ENCODE data around the gene RUFY3. TPM values are rescaled to one million over a fixed set of nuclear protein-coding genes. Genes with fewer than 3 reads are reported as not detected.
A peak's percentile ranks its signal among the peaks of the same experiment; 100 is the strongest.
"Not testable (repeated sequence)": the region's sequence is repeated elsewhere in the genome, so short reads cannot be mapped to it uniquely, and the experiment has no call there.

Gene RUFY3
- total RNA-seq, 2 experiments from 2014 or later: 10.6 to 11.2 TPM

- Mint-ChIP-seq H3K9me3 (ENCODE audit: low read depth) (no peaks in the 10 kb centered on the region), H3K27ac (peak overlapping the region; percentile 99), H3K4me3 (peak overlapping the region; percentile 96), H3K27me3 (no peaks in the 10 kb centered on the region), H3K4me1 (peaks cover 31% of the 10 kb centered on the region), H3K36me3 (ENCODE audit: low read depth) (peaks cover 30% of the 10 kb centered on the region)
- peak; percentile 5 for ATAC-seq
- no peak for DNase-seq
- CTCF ChIA-PET: interaction anchor here (0.6 to 3.0 kb wide), 10 partner anchors 12 to 321 kb away, joined by 3 to 23 read pairs (median 4); partner anchors contain the start of genes JCHAIN and MOB1B
- POLR2A ChIA-PET: interaction anchor here (1.3 to 1.9 kb wide), 2 partner anchors 15 to 17 kb away, joined by 3 to 4 read pairs; no protein-coding TSS in a partner anchor
- intact Hi-C loops (cut with DNase I, micrococcal nuclease): loop anchor here (1.0 to 5.0 kb wide), 12 partner anchors 16 to 318 kb away; partner anchors contain the start of genes DCK (in 2 of the 2), MOB1B (in 2 of the 2) and GRSF1 (in 1 of the 2)
Observed at GRCh38 chr4:70688795-70689231, 33.0 kb upstream of the RUFY3 start.

GRCh38 chr4:70691661-70692060 is 30.1 kb upstream of the RUFY3 start:
- H3K27ac Mint-ChIP-seq: no peak overlapping the region
- peaks cover 30% of the 10 kb centered on the region for H3K36me3 Mint-ChIP-seq (ENCODE audit: low read depth)
- DNase-seq (no peak), ATAC-seq (no peak)
- intact Hi-C loops (cut with DNase I, micrococcal nuclease): no loop called here
- H3K9me3 Mint-ChIP-seq (ENCODE audit: low read depth): no peaks in the 10 kb centered on the region
- peaks cover 31% of the 10 kb centered on the region for H3K4me1 Mint-ChIP-seq
- no peak overlapping the region for H3K4me3 Mint-ChIP-seq
- ChIA-PET POLR2A (no interaction called here), CTCF (interaction anchor here (0.6 to 3.1 kb wide), 3 partner anchors 12 to 206 kb away, joined by 3 to 12 read pairs (median 4); no protein-coding TSS in a partner anchor)
- no peaks in the 10 kb centered on the region for H3K27me3 Mint-ChIP-seq

GRCh38 chr4:70694633-70695032 is 27.1 kb upstream of the RUFY3 start:
- intact Hi-C loops (cut with DNase I, micrococcal nuclease); H3K27me3 Mint-ChIP-seq; POLR2A ChIA-PET; H3K9me3 Mint-ChIP-seq (ENCODE audit: low read depth); H3K4me3 Mint-ChIP-seq; H3K27ac Mint-ChIP-seq; ATAC-seq; DNase-seq: not testable (repeated sequence)
- Mint-ChIP-seq H3K36me3 (ENCODE audit: low read depth) (peaks cover 17% of the 10 kb centered on the region), H3K4me1 (peaks cover 19% of the 10 kb centered on the region)
- CTCF ChIA-PET: interaction anchor here (3.1 kb wide), 1 partner anchor 9 kb away, joined by 12 read pairs; no protein-coding TSS in a partner anchor

GRCh38 chr4:70698435-70698834 is 23.3 kb upstream of the RUFY3 start:
- DNase-seq; ATAC-seq; H3K27ac Mint-ChIP-seq; H3K4me1 Mint-ChIP-seq; H3K36me3 Mint-ChIP-seq (ENCODE audit: low read depth); POLR2A ChIA-PET; H3K9me3 Mint-ChIP-seq (ENCODE audit: low read depth); intact Hi-C loops (cut with DNase I, micrococcal nuclease); H3K27me3 Mint-ChIP-seq; H3K4me3 Mint-ChIP-seq; CTCF ChIA-PET: not testable (repeated sequence)

GRCh38 chr4:70700712-70701111 is 21.1 kb upstream of the RUFY3 start:
- DNase-seq (no peak), ATAC-seq (no peak)
- peaks cover 9% of the 10 kb centered on the region for H3K4me1 Mint-ChIP-seq
- intact Hi-C loops (cut with DNase I, micrococcal nuclease): no loop called here
- CTCF ChIA-PET: interaction anchor here (0.6 to 1.7 kb wide), 2 partner anchors 12 to 19 kb away, joined by 3 to 9 read pairs; no protein-coding TSS in a partner anchor
- H3K27me3 Mint-ChIP-seq: no peaks in the 10 kb centered on the region
- peaks cover under 1% of the 10 kb centered on the region for H3K36me3 Mint-ChIP-seq (ENCODE audit: low read depth)
- no peaks in the 10 kb centered on the region for H3K9me3 Mint-ChIP-seq (ENCODE audit: low read depth)
- no peak overlapping the region for H3K4me3 Mint-ChIP-seq
- POLR2A ChIA-PET: interaction anchor here (0.6 to 0.7 kb wide), 2 partner anchors 24 to 208 kb away, joined by 4 to 5 read pairs; no protein-coding TSS in a partner anchor
- H3K27ac Mint-ChIP-seq: no peak overlapping the region

- DNase-seq (no peak), ATAC-seq (no peak)
- ChIA-PET POLR2A (no interaction called here), CTCF (interaction anchor here (0.6 to 1.7 kb wide), 2 partner anchors 12 to 19 kb away, joined by 3 to 9 read pairs; no protein-coding TSS in a partner anchor)
- Mint-ChIP-seq H3K36me3 (ENCODE audit: low read depth) (peaks cover 1% of the 10 kb centered on the region), H3K27ac (no peak overlapping the region), H3K9me3 (ENCODE audit: low read depth) (no peaks in the 10 kb centered on the region), H3K4me1 (peaks cover 11% of the 10 kb centered on the region), H3K27me3 (no peaks in the 10 kb centered on the region), H3K4me3 (no peak overlapping the region)
- intact Hi-C loops (cut with DNase I, micrococcal nuclease): no loop called here
Observed at GRCh38 chr4:70701271-70701670, 20.5 kb upstream of the RUFY3 start.

GRCh38 chr4:70702592-70702991 is 19.2 kb upstream of the RUFY3 start:
- CTCF ChIA-PET: interaction anchor here (0.9 to 3.3 kb wide), 3 partner anchors 10 to 16 kb away, joined by 3 to 23 read pairs (median 12); partner anchors contain the start of gene UTP3
- intact Hi-C loops (cut with DNase I, micrococcal nuclease); H3K9me3 Mint-ChIP-seq (ENCODE audit: low read depth): not testable (repeated sequence)

GRCh38 chr4:70703619-70704214 is 18.0 kb upstream of the RUFY3 start:
- no peaks in the 10 kb centered on the region for H3K9me3 Mint-ChIP-seq (ENCODE audit: low read depth)
- peak overlapping the region; percentile 90 for H3K4me3 Mint-ChIP-seq
- H3K27me3 Mint-ChIP-seq: no peaks in the 10 kb centered on the region
- ChIA-PET CTCF (interaction anchor here (0.6 to 3.3 kb wide), 8 partner anchors 11 to 100 kb away, joined by 3 to 23 read pairs (median 4); partner anchors contain the start of genes RUFY3 and UTP3), POLR2A (interaction anchor here (1.3 kb wide), 1 partner anchor 14 kb away, joined by 4 read pairs; no protein-coding TSS in a partner anchor)
- ATAC-seq: no peak
- peak overlapping the region; percentile 90 for H3K27ac Mint-ChIP-seq
- no peak for DNase-seq
- H3K4me1 Mint-ChIP-seq: peaks cover 19% of the 10 kb centered on the region
- H3K36me3 Mint-ChIP-seq (ENCODE audit: low read depth): peaks cover 1% of the 10 kb centered on the region
- intact Hi-C loops (cut with DNase I, micrococcal nuclease): loop anchor here (2.0 kb wide), 3 partner anchors 31 to 303 kb away; partner anchors contain the start of gene GRSF1 (in 1 of the 2)

More at GRCh38 chr4:70702592-70702991, 19.2 kb upstream of the RUFY3 start:
- H3K27me3 Mint-ChIP-seq; H3K27ac Mint-ChIP-seq; H3K4me3 Mint-ChIP-seq; DNase-seq; ATAC-seq; H3K36me3 Mint-ChIP-seq (ENCODE audit: low read depth); POLR2A ChIA-PET: not testable (repeated sequence)
- peaks cover 19% of the 10 kb centered on the region for H3K4me1 Mint-ChIP-seq

- ChIA-PET CTCF (interaction anchor here (0.8 to 3.3 kb wide), 8 partner anchors 11 to 101 kb away, joined by 3 to 23 read pairs (median 4); partner anchors contain the start of genes RUFY3 and UTP3), POLR2A (interaction anchor here (1.3 kb wide), 1 partner anchor 15 kb away, joined by 4 read pairs; no protein-coding TSS in a partner anchor)
- Mint-ChIP-seq H3K4me1 (peaks cover 21% of the 10 kb centered on the region), H3K36me3 (ENCODE audit: low read depth) (peaks cover 1% of the 10 kb centered on the region), H3K27me3 (no peaks in the 10 kb centered on the region), H3K27ac (peak overlapping the region; percentile 90), H3K4me3 (peak overlapping the region; percentile 90), H3K9me3 (ENCODE audit: low read depth) (no peaks in the 10 kb centered on the region)
- intact Hi-C loops (cut with DNase I, micrococcal nuclease): loop anchor here (2.0 kb wide), 3 partner anchors 30 to 302 kb away; partner anchors contain the start of gene GRSF1 (in 1 of the 2)
- peak; percentile 76 for DNase-seq
- ATAC-seq: peak; percentile 37
Observed at GRCh38 chr4:70704215-70704930, 17.4 kb upstream of the RUFY3 start.

GRCh38 chr4:70704931-70705182 is 16.9 kb upstream of the RUFY3 start:
- no peak for DNase-seq
- peak overlapping the region; percentile 90 for H3K4me3 Mint-ChIP-seq
- ChIA-PET CTCF (interaction anchor here (0.9 to 3.3 kb wide), 5 partner anchors 15 to 32 kb away, joined by 3 to 23 read pairs (median 6); partner anchors contain the start of genes RUFY3 and UTP3), POLR2A (no interaction called here)
- intact Hi-C loops (cut with DNase I, micrococcal nuclease): loop anchor here (1.0 to 5.0 kb wide), 9 partner anchors 17 to 302 kb away; partner anchors contain the start of genes GRSF1 (in 2 of the 2), UTP3 (in 2 of the 2), DCK (in 1 of the 2) and MOB1B (in 1 of the 2)
- no peak overlapping the region for H3K27ac Mint-ChIP-seq
- H3K4me1 Mint-ChIP-seq: peaks cover 26% of the 10 kb centered on the region
- no peaks in the 10 kb centered on the region for H3K27me3 Mint-ChIP-seq
- H3K9me3 Mint-ChIP-seq (ENCODE audit: low read depth): no peaks in the 10 kb centered on the region
- ATAC-seq: no peak
- H3K36me3 Mint-ChIP-seq (ENCODE audit: low read depth): peaks cover 1% of the 10 kb centered on the region

Measured in activated CD4-positive, alpha-beta T cell treated with anti-CD3 and anti-CD28 coated beads for 36 hours (primary cell).